PFSK-1 (cell line): ENCODE data around the gene CORIN.

ENCODE experiments used
- FOXP2 ChIP-seq: optimal IDR thresholded peaks from 2 replicates; pipeline ENCODE3; 2011; ENCODE audit warnings: borderline replicate concordance, control low read depth, inconsistent platforms; ENCODE audit not compliant: insufficient read depth; ENCODE audit errors: extremely low read length, extremely low read depth
- POLR2AphosphoS5 ChIP-seq: IDR thresholded peaks from 2 replicates; pipeline ENCODE4 v1.6.1; 2012; ENCODE audit warnings: low read depth, mild to moderate bottlenecking, control low read depth, low read length, moderate library complexity
- SIN3A ChIP-seq: IDR thresholded peaks from 2 replicates; pipeline ENCODE4 v1.6.1; 2012; ENCODE audit warnings: mild to moderate bottlenecking, low read length, moderate library complexity, borderline replicate concordance; ENCODE audit not compliant: insufficient read depth
- TAF1 ChIP-seq: IDR thresholded peaks from 2 replicates; pipeline ENCODE4 v1.6.1; 2012; ENCODE audit warnings: low read length, control low read depth, borderline replicate concordance; ENCODE audit not compliant: insufficient read depth
- TF ChIP-seq, protein P1 (sequence below), 2 experiments: IDR thresholded peaks; 2 replicates each; pipeline versions ENCODE4 v1.6.1 to v1.8.0; 2011 to 2012; ENCODE audit warnings: low read depth in 2 of 2, low read length in 2 of 2, control low read depth in 1 of 2, inconsistent platforms in 1 of 2, mild to moderate bottlenecking in 1 of 2, moderate library complexity in 1 of 2; ENCODE audit not compliant: insufficient read depth in 1 of 2

CORIN gene

DNA sequence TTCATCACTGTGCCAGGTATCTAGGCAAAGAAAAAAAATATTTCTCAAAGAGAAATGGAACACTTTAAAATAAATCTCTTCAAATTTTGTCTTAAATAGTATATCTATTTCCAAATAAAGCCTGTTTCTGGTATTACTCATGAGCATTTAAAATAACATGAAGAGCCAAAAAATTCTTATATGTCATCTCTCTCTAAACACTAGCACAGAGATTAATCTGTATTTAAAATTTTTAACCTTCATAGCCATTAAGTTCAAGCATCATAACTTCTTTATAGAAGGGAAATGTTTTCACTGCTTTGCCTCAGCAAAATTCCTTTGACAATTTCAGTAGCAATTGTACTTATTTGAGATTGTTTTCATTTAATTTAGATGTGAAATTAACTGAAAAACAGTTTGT lies 5.1 kb upstream of the CORIN start:
- TF ChIP-seq SIN3A: no peak
- TF ChIP-seq, protein P1, sequence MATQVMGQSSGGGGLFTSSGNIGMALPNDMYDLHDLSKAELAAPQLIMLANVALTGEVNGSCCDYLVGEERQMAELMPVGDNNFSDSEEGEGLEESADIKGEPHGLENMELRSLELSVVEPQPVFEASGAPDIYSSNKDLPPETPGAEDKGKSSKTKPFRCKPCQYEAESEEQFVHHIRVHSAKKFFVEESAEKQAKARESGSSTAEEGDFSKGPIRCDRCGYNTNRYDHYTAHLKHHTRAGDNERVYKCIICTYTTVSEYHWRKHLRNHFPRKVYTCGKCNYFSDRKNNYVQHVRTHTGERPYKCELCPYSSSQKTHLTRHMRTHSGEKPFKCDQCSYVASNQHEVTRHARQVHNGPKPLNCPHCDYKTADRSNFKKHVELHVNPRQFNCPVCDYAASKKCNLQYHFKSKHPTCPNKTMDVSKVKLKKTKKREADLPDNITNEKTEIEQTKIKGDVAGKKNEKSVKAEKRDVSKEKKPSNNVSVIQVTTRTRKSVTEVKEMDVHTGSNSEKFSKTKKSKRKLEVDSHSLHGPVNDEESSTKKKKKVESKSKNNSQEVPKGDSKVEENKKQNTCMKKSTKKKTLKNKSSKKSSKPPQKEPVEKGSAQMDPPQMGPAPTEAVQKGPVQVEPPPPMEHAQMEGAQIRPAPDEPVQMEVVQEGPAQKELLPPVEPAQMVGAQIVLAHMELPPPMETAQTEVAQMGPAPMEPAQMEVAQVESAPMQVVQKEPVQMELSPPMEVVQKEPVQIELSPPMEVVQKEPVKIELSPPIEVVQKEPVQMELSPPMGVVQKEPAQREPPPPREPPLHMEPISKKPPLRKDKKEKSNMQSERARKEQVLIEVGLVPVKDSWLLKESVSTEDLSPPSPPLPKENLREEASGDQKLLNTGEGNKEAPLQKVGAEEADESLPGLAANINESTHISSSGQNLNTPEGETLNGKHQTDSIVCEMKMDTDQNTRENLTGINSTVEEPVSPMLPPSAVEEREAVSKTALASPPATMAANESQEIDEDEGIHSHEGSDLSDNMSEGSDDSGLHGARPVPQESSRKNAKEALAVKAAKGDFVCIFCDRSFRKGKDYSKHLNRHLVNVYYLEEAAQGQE (IDR thresholded peaks at IDR 0.05; ENCODE audit: insufficient read depth in 1 of 2, low read depth in 2 of 2, low read length in 2 of 2): no peak
- TF ChIP-seq FOXP2: no peak
- TF ChIP-seq TAF1: no peak

DNA sequence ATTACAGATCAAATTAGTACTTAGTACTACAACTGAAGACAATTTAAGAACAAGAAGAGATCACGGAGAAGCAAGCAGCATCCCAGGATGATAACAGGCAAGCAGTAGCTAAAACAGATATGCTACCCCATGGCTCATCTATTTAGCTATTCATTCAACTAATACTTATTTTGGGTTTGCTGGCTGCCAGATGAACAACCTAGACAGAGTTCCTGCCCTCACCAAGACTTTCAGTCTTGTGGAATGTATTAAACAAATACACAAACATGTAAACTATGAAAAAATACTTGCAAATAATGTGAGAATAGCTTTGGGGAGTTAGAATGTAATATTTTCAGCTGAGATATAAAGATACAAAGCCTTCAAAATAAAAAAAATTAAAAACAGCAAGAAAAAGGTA lies 2.4 kb upstream of the CORIN start:
- no peak for TF ChIP-seq TAF1

DNA sequence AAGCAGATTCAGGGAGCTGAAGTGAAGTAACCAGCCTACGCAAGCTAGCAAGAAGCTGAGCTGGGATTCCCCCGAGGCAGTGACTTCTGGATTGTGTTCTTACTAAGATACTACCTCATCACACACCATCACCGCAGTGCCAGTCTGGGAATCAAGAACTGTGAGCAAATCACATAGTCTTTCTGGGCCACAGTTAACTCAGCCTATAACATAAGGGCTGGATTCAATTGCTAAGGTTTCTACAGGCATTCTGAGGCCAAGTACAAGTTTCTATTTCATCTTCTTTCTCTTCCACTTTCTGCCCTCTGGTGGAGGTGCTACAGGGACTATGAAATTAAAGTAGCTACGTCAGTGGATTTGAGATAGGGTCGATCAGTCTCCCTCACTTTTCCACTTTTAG lies 1.4 kb upstream of the CORIN start:
- TF ChIP-seq, protein P1 (IDR thresholded peaks at IDR 0.05; ENCODE audit: insufficient read depth in 1 of 2, low read depth in 2 of 2, low read length in 2 of 2): no peak
- TF ChIP-seq TAF1: no peak
- no peak for TF ChIP-seq POLR2AphosphoS5
- TF ChIP-seq FOXP2: no peak
- TF ChIP-seq SIN3A: no peak

DNA sequence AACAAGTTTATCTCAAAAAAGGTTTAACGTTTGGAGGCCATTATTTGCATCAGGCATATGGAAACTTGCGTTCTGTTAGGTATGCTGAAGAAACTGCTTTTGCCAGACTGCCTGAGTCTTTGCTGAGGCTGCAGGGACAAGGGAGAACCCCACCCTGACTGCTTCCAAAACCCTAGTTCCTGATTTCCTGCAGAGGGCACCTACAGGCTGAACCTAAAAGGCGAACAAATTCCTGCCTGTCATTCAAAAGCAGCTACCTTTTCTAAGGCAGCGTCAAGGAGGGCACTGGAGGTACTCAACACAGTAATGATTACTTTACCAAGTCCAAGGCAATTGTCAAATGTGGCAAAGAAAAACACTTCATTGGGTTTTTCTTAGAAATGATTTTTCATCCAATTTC lies 578 bp upstream of the CORIN start:
- no peak for TF ChIP-seq SIN3A
- no peak for TF ChIP-seq FOXP2
- TF ChIP-seq, protein P1 (IDR thresholded peaks at IDR 0.05; ENCODE audit: insufficient read depth in 1 of 2, low read depth in 2 of 2, low read length in 2 of 2): no peak
- TF ChIP-seq TAF1: no peak
- no peak for TF ChIP-seq POLR2AphosphoS5

DNA sequence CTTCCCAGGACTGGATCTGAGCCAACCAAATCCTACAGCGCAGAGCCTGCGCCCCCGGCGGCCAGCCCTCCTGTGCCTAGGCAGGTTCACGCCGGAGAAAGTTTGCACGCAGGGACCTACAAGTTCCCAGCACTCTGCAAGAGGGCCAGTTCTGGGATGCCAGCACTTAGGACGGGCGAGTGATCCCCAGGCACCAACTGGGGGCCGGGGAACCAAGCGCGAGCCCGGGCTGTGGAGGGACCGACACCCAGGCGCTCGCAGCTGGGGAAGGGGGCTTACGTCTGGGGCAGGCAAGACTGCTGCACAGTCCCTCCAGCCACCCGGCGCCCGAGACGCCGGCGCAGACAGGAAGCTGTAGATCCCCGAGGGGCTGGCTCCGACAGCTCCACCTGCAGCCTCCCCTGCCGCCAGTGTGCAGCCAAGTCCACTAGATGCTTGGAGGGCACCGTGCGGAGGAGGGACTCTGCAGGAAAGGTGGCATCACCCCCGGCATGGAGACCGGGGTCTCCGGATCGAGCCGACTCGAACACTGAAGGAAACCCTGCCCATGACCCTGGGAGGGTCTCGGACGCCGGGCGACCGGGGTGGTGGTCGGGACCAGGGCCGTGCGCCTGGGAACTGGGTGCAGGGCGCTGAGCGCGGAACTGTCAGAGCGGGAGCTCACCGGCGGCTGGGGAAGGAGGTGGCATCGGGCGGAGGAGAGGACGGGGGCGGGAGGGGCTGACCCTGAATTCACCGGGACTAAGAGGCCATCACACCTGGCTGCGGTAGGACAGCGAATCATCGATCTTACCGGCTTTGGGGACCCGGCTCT lies 566 bp downstream of the CORIN start:
- TF ChIP-seq TAF1 (no peak), POLR2AphosphoS5 (no peak), SIN3A (no peak), FOXP2 (no peak)
- TF ChIP-seq, protein P1 (IDR thresholded peaks at IDR 0.05; ENCODE audit: insufficient read depth in 1 of 2, low read depth in 2 of 2, low read length in 2 of 2): no peak
